K562 (cell line): ENCODE results near the gene NPVF. TPM values are rescaled to one million over a fixed set of nuclear protein-coding genes. Genes with fewer than 3 reads are reported as not detected.

Experiments used
- ATAC-seq: fragments of 200-7000 bp; cut with Tn5 transposase; 3 replicates; pipeline ENCODE4 v1.9.1; 2020; ENCODE audit warnings: moderate library complexity
- BruUV-seq: library from RNA; stranded (reverse); fragments of 400-500 nt; replicated peaks from 2 replicates; lab custom pipeline; 2021; lab: Mats Ljungman, UMichigan
- CTCF ChIA-PET: fragments of 300-600 bp; formaldehyde crosslinking; extraction: SDS; loops from one replicate; lab custom pipeline; 2021; ENCODE audit warnings: low intra/inter-chr PET ratio; lab: Yijun Ruan, JAX
- POLR2A ChIA-PET: fragments of 300-600, 350-650 bp; sonication (Branson Sonifier 250); formaldehyde crosslinking; extraction: SDS; loops from one replicate; lab custom pipeline; 2021; ENCODE audit warnings: antibody characterized with exemption, inconsistent platforms; lab: Yijun Ruan, JAX
- DNase-seq, 4 experiments: peaks; one replicate each; pipeline versions ENCODE4 v3.0.0 to v3.0.0-alpha.2; 2011 to 2018; ENCODE audit warnings: low spot score in 3 of 4, mixed read lengths in 3 of 4; ENCODE audit errors: extremely low read depth in 1 of 4
- FAIRE-seq: peaks from 2 replicates; lab custom pipeline; 2011; peaks lifted over from hg19 to GRCh38; lab: Jason Lieb, UNC
- H2AFZ ChIP-seq: 2 replicates; pipeline ENCODE4 v1.6.0; 2011; ENCODE audit warnings: low read depth, low read length, control low read depth, inconsistent platforms
- H3K27ac ChIP-seq: fragments of 200-600 bp; 3 replicates; pipeline ENCODE4 v1.8.0; 2011; ENCODE audit warnings: low read depth, mild to moderate bottlenecking, control low read depth, inconsistent platforms, low read length, moderate library complexity, mixed read lengths; ENCODE audit errors: extremely low read depth
- H3K27me3 ChIP-seq, 2 experiments: fragments of 300-600 bp in 1 of 2; 2 replicates in 1 of 2; 3 replicates in 1 of 2; pipeline versions ENCODE4 v1.6.0 to v1.8.0; 2011; ENCODE audit warnings: inconsistent platforms in 2 of 2, low read length in 2 of 2, mild to moderate bottlenecking in 1 of 2, mixed read lengths in 1 of 2, moderate library complexity in 1 of 2; ENCODE audit not compliant: control insufficient read depth in 2 of 2, insufficient read depth in 2 of 2
- H3K36me3 ChIP-seq: fragments of 300-600 bp; 3 replicates; pipeline ENCODE4 v1.8.0; 2011; ENCODE audit warnings: mild to moderate bottlenecking, low read length, inconsistent platforms; ENCODE audit not compliant: control insufficient read depth, insufficient read depth
- H3K4me1 ChIP-seq, 2 experiments: fragments of 200-600 bp in 1 of 2; replicated peaks in 1 of 2; 2 replicates in 1 of 2; 3 replicates in 1 of 2; pipeline versions ENCODE4 v1.5.1 to v1.8.0; 2011; ENCODE audit warnings: inconsistent platforms in 2 of 2, low read length in 2 of 2, mild to moderate bottlenecking in 1 of 2, mixed read lengths in 1 of 2, moderate library complexity in 1 of 2; ENCODE audit not compliant: control insufficient read depth in 2 of 2, insufficient read depth in 2 of 2
- H3K4me2 ChIP-seq: 2 replicates; pipeline ENCODE4 v1.6.1; 2011; ENCODE audit warnings: low read length, control low read depth, inconsistent platforms, mixed read lengths; ENCODE audit not compliant: insufficient read depth
- H3K4me3 ChIP-seq: fragments of 200-600 bp; sonication (generic), shearing (Covaris generic); 2 replicates; pipeline ENCODE4 v1.5.1; 2016; ENCODE audit warnings: control low read depth, inconsistent platforms
- H3K79me2 ChIP-seq: fragments of 200-600 bp; 3 replicates; pipeline ENCODE4 v1.8.0; 2011; ENCODE audit warnings: low read length, inconsistent platforms; ENCODE audit not compliant: control insufficient read depth, insufficient read depth
- H3K9ac ChIP-seq, 2 experiments: 2 replicates each; pipeline versions ENCODE4 v1.6.0 to v1.6.1; 2011; ENCODE audit warnings: low read depth in 2 of 2, low read length in 2 of 2, control low read depth in 1 of 2, inconsistent platforms in 1 of 2, mild to moderate bottlenecking in 1 of 2, mixed read lengths in 1 of 2; ENCODE audit not compliant: insufficient read depth in 1 of 2
- H3K9me1 ChIP-seq: one replicate; pipeline ENCODE4 v1.6.0; 2011; ENCODE audit warnings: inconsistent platforms, mild to moderate bottlenecking, low read length, moderate library complexity; ENCODE audit not compliant: control insufficient read depth, insufficient read depth
- H3K9me3 ChIP-seq: replicated peaks from 2 replicates; pipeline ENCODE4 v1.5.1; 2011; ENCODE audit warnings: low read depth, low read length, inconsistent platforms; ENCODE audit not compliant: control insufficient read depth, insufficient read depth
- H4K20me1 ChIP-seq: replicated peaks from 2 replicates; pipeline ENCODE4 v1.6.1; 2011; ENCODE audit warnings: low read length, inconsistent platforms, mixed read lengths; ENCODE audit not compliant: control insufficient read depth, insufficient read depth
- LCOR ChIP-seq: sonication (generic); formaldehyde crosslinking; IDR thresholded peaks from 2 replicates; pipeline ENCODE4 v1.8.0; 2022; ENCODE audit warnings: mild to moderate bottlenecking, missing genetic modification reagents
- POLR2H ChIP-seq: IDR thresholded peaks from 2 replicates; pipeline ENCODE4 v1.6.1; 2016; ENCODE audit warnings: missing genetic modification characterization, low read depth, mild to moderate bottlenecking, control low read depth, missing compliant biosample characterization, moderate library complexity
- SIRT6 ChIP-seq: IDR thresholded peaks from one replicate; pipeline ENCODE4 v1.6.1; 2012; ENCODE audit warnings: low read depth, mild to moderate bottlenecking, control low read depth, inconsistent platforms, low read length, moderate library complexity
- TEAD1 ChIP-seq, 2 experiments: fragments of 450-650 bp in 1 of 2; sonication (generic) in 1 of 2; formaldehyde crosslinking; IDR thresholded peaks; 2 replicates each; pipeline versions ENCODE4 v1.4.0 to v1.8.0; 2020 to 2022; ENCODE audit warnings: mild to moderate bottlenecking in 2 of 2, missing genetic modification reagents in 1 of 2
- WGBS: fragments of 100-300 bp; shearing (Covaris generic); methylation state at CpG from one replicate; pipeline ENCODE4 v1.1.6; 2016; ENCODE audit warnings: low coverage, mixed read lengths; ENCODE audit not compliant: insufficient coverage; ENCODE audit errors: missing lambda C conversion rate; 5-methylcytosine and 5-hydroxymethylcytosine counted together
- in situ Hi-C: fragments of 300-500 bp; cut with MboI; formaldehyde crosslinking; loops from 4 replicates; pipeline ENCODE4 v1.15.0; 2018; ENCODE audit warnings: inconsistent platforms, mixed read lengths
- intact Hi-C: fragments of 100-400 bp; cut with micrococcal nuclease; formaldehyde crosslinking; loops from 2 replicates; pipeline ENCODE4 v1.14.2; 2022
- polyA plus RNA-seq, 8 experiments: library from polyadenylated mRNA; depleted of rRNA in 4 of 8; stranded (reverse) in 5 of 8; unstranded in 3 of 8; fragments of >200 nt; fragmentation: Nextera tagmentation in 2 of 8; fragmentation: Illumina TruSeq in 1 of 8; extraction: Ambion mirVana in 2 of 8; extraction: Trizol in 1 of 8; gene quantifications; 2 replicates each; pipeline versions ENCODE4 v1.2.1 to v1.2.3, GENCODE V29; 2011 to 2014; ENCODE audit warnings: inconsistent platforms in 1 of 8, missing spikeins in 1 of 8
- total RNA-seq, 7 experiments: library from RNA; depleted of rRNA in 6 of 7; stranded (reverse); fragments of >200 nt in 6 of 7; fragmentation: Illumina TruSeq in 2 of 7; extraction: Trizol in 2 of 7; gene quantifications; 2 replicates each; pipeline versions ENCODE4 v1.2.1 to v1.2.3, GENCODE V29; 2011 to 2021; ENCODE audit warnings: low replicate concordance in 1 of 7

The NPVF gene
- total and polyA plus RNA-seq, 9 of the 15 experiments (the other 6 are each of a cell fraction or from before 2014, with no cell fraction given): not detected

DNA sequence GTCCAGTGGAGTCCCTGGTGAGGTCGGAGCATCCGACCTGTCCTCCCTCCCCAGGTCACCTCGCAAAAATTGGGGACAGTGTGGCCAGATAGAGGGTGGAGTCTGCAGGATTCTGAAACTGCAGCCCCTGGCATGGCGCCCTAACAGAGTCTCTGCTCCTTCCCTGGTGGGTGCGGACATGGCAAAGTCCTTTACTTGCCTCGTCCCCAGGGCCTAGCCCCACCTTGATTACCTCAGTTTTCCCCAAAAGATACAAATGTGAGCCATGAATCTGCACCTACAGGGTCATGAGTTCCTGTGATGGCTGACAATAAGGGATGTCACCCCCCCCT, 47.7 kb downstream of the NPVF start:
- Histone ChIP-seq H3K4me3 (peak overlapping the region; percentile 51), H3K4me1 (peaks cover 8% of the 10 kb centered on the region in 2 experiments; a peak in 3 of 5 replicates), H3K36me3 (no peaks in the 10 kb centered on the region), H4K20me1 (no peaks in the 10 kb centered on the region), H3K79me2 (no peaks in the 10 kb centered on the region), H2AFZ (peak overlapping the region; percentile 96), H3K4me2 (peak overlapping the region; percentile 84), H3K27me3 (no peaks in the 10 kb centered on the region), H3K9ac (peak overlapping the region; percentile 38 to 94; a peak in 3 of 4 replicates), H3K9me1 (no peaks in the 10 kb centered on the region), H3K27ac (no peak overlapping the region; the same call in 2 of the 3 replicates), H3K9me3 (no peaks in the 10 kb centered on the region)
- ChIA-PET POLR2A (interaction anchor here (1.5 kb wide), 1 partner anchor 56 kb away, joined by 11 read pairs; the partner anchor contains the start of gene CYCS), CTCF (interaction anchor here (0.6 kb wide), 1 partner anchor 202 kb away, joined by 3 read pairs; no protein-coding TSS in a partner anchor)
- intact Hi-C loops (loop anchor here (5.0 kb wide), 1 partner anchor 37 kb away; no protein-coding TSS in a partner anchor), in situ Hi-C loops (no loop called here)
- DNase-seq (no peak), FAIRE-seq (no peak), ATAC-seq (no peak; the same call in 2 of the 3 replicates)
- WGBS: 20% methylated on average over 6 of the region's 6 CpGs
- no TSS peak for BruUV-seq
- no peak for TF ChIP-seq SIRT6
- TF ChIP-seq POLR2H (tag): no peak
- 0 out of 2 replicates have a peak, but pooled peaks have one; percentile 4 for TF ChIP-seq LCOR (CRISPR knock-in tag)
- 0 out of 4 replicates have a peak, but pooled peaks of 1 of the 2 experiments have one; percentile 5 for TF ChIP-seq TEAD1 (CRISPR knock-in tag; IDR thresholded peaks at IDR 0.05)
